IPS DF 19.7 (cell line): ENCODE data around the gene FAM50A.

Experiments
- DNase-seq: peaks from one replicate; pipeline ENCODE4 v3.0.0-alpha.2; 2013; ENCODE audit warnings: low read depth, low spot score

Gene FAM50A

GRCh38 chrX:154439841-154440240 is 4.1 kb upstream of the FAM50A start:
- DNase-seq = no peak

GRCh38 chrX:154440623-154441357 is 3.2 kb upstream of the FAM50A start:
- DNase-seq = no peak

GRCh38 chrX:154441564-154441963 is 2.4 kb upstream of the FAM50A start:
- no peak for DNase-seq

GRCh38 chrX:154441984-154442707 is 1.8 kb upstream of the FAM50A start:
- DNase-seq = no peak

GRCh38 chrX:154443479-154443910 is 446 bp upstream of the FAM50A start:
- DNase-seq = no peak

- no peak for DNase-seq
These were observed 860 bp downstream of the FAM50A start for GRCh38 chrX:154444755-154445246.

- no peak for DNase-seq
These were observed 1.8 kb downstream of the FAM50A start for GRCh38 chrX:154445776-154446175.

GRCh38 chrX:154446430-154446829 is 2.5 kb downstream of the FAM50A start:
- no peak for DNase-seq

- no peak for DNase-seq
These were observed 4.5 kb downstream of the FAM50A start for GRCh38 chrX:154448484-154448883.

- DNase-seq = no peak
These were observed 5.7 kb downstream of the FAM50A start for GRCh38 chrX:154449618-154450017.

GRCh38 chrX:154450312-154450711 is 6.4 kb downstream of the FAM50A start:
- no peak for DNase-seq

- DNase-seq = no peak
These were observed 8.9 kb downstream of the FAM50A start for GRCh38 chrX:154452823-154453222.

- DNase-seq = no peak
These were observed 13.7 kb downstream of the FAM50A start for GRCh38 chrX:154457491-154458115.

- DNase-seq = no peak
These were observed 14.4 kb downstream of the FAM50A start, which contains the start of gene PLXNA3 for GRCh38 chrX:154458116-154458953. TSS of gene PLXNA3 (plus strand) at chrX:154458281. CDS start at chrX:154460184, 1,903 bp downstream.

GRCh38 chrX:154458954-154459778 is 15.2 kb downstream of the FAM50A start:
- DNase-seq = no peak

GRCh38 chrX:154459832-154460231 is 15.9 kb downstream of the FAM50A start:
- no peak for DNase-seq

- DNase-seq = no peak
These were observed 16.4 kb downstream of the FAM50A start for GRCh38 chrX:154460326-154460725.

GRCh38 chrX:154462396-154462795 is 18.5 kb downstream of the FAM50A start:
- DNase-seq = no peak

- DNase-seq = no peak
These were observed 19.8 kb downstream of the FAM50A start for GRCh38 chrX:154463611-154464220.

GRCh38 chrX:154464806-154465365 is 20.9 kb downstream of the FAM50A start:
- DNase-seq = no peak
